HG02970 (cell line): ENCODE results near the gene TMEM171.

Source experiments
- ATAC-seq: cut with Tn5 transposase; IDR thresholded peaks from one replicate; pipeline ENCODE4 v1.9.1; 2021; ENCODE audit warnings: mild to moderate bottlenecking, moderate library complexity, moderate number of reproducible peaks; ENCODE audit not compliant: unreplicated experiment, low FRiP score

Gene TMEM171

GRCh38 chr5:73120222-73121118, at the start of gene TMEM171:
TMEM171 (plus strand) TSS chr5:73120575; CDS start chr5:73123374, 2,799 bp downstream.
- ATAC-seq: no peak

- ATAC-seq: no peak
Observed at GRCh38 chr5:73081093-73081492, 39.3 kb upstream of the TMEM171 start.

GRCh38 chr5:73088026-73088425, 32.3 kb upstream of the TMEM171 start:
- no peak for ATAC-seq

- ATAC-seq: no peak
Observed at GRCh38 chr5:73093943-73094342, 26.4 kb upstream of the TMEM171 start.

- no peak for ATAC-seq
Observed at GRCh38 chr5:73094415-73094814, 26.0 kb upstream of the TMEM171 start.

- no peak for ATAC-seq
Observed at GRCh38 chr5:73095564-73096238, 24.7 kb upstream of the TMEM171 start.

- no peak for ATAC-seq
Observed at GRCh38 chr5:73096239-73096575, 24.2 kb upstream of the TMEM171 start.

- no peak for ATAC-seq
Observed at GRCh38 chr5:73097740-73098139, 22.6 kb upstream of the TMEM171 start.

- no peak for ATAC-seq
Observed at GRCh38 chr5:73100109-73100508, 20.3 kb upstream of the TMEM171 start.

- ATAC-seq: no peak
Observed at GRCh38 chr5:73103870-73104299, 16.5 kb upstream of the TMEM171 start.

GRCh38 chr5:73104326-73104725, 16.0 kb upstream of the TMEM171 start:
- ATAC-seq: no peak

- no peak for ATAC-seq
Observed at GRCh38 chr5:73106335-73106734, 14.0 kb upstream of the TMEM171 start.

- no peak for ATAC-seq
Observed at GRCh38 chr5:73110190-73110589, 10.2 kb upstream of the TMEM171 start.

GRCh38 chr5:73111536-73111935, 8.8 kb upstream of the TMEM171 start:
- no peak for ATAC-seq

- ATAC-seq: no peak
Observed at GRCh38 chr5:73112359-73112758, 8.0 kb upstream of the TMEM171 start.

- no peak for ATAC-seq
Observed at GRCh38 chr5:73114044-73114688, 6.2 kb upstream of the TMEM171 start.

GRCh38 chr5:73115399-73116051, 4.8 kb upstream of the TMEM171 start:
- ATAC-seq: no peak

- no peak for ATAC-seq
Observed at GRCh38 chr5:73116506-73116905, 3.9 kb upstream of the TMEM171 start.

GRCh38 chr5:73117088-73117740, 3.2 kb upstream of the TMEM171 start:
- no peak for ATAC-seq

- ATAC-seq: no peak
Observed at GRCh38 chr5:73118391-73118973, 1.9 kb upstream of the TMEM171 start.
